ENCODE results near the gene ARHGAP44. TPM values are rescaled to one million over a fixed set of nuclear protein-coding genes. Genes with fewer than 3 reads are reported as not detected.

ARHGAP44 gene
- total and polyA plus RNA-seq, 2 of the 8 experiments (the other 6 are each of a cell fraction or from before 2014, with no cell fraction given) = 6.2 to 22.2 TPM

DNA sequence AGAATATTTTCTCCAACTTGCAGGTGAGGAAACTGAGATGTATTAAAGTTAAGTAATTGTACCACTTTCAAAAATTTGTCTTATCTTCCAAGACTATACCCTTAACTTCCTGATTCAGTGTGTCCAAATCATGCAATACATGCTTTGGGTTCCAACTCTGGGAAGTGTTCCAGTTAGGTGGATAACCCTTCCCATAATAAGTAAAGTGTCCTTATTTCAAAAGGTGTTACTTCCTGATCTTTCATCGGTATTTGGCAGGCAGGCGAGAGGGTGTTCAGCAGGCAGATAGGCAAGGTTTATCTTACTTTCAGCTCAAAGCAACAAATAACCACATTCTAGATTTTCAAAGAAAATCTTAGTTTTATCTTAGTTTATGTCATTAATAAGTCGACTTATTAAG, 46.3 kb upstream of the ARHGAP44 start (continued):
- TF ChIP-seq, protein P1, sequence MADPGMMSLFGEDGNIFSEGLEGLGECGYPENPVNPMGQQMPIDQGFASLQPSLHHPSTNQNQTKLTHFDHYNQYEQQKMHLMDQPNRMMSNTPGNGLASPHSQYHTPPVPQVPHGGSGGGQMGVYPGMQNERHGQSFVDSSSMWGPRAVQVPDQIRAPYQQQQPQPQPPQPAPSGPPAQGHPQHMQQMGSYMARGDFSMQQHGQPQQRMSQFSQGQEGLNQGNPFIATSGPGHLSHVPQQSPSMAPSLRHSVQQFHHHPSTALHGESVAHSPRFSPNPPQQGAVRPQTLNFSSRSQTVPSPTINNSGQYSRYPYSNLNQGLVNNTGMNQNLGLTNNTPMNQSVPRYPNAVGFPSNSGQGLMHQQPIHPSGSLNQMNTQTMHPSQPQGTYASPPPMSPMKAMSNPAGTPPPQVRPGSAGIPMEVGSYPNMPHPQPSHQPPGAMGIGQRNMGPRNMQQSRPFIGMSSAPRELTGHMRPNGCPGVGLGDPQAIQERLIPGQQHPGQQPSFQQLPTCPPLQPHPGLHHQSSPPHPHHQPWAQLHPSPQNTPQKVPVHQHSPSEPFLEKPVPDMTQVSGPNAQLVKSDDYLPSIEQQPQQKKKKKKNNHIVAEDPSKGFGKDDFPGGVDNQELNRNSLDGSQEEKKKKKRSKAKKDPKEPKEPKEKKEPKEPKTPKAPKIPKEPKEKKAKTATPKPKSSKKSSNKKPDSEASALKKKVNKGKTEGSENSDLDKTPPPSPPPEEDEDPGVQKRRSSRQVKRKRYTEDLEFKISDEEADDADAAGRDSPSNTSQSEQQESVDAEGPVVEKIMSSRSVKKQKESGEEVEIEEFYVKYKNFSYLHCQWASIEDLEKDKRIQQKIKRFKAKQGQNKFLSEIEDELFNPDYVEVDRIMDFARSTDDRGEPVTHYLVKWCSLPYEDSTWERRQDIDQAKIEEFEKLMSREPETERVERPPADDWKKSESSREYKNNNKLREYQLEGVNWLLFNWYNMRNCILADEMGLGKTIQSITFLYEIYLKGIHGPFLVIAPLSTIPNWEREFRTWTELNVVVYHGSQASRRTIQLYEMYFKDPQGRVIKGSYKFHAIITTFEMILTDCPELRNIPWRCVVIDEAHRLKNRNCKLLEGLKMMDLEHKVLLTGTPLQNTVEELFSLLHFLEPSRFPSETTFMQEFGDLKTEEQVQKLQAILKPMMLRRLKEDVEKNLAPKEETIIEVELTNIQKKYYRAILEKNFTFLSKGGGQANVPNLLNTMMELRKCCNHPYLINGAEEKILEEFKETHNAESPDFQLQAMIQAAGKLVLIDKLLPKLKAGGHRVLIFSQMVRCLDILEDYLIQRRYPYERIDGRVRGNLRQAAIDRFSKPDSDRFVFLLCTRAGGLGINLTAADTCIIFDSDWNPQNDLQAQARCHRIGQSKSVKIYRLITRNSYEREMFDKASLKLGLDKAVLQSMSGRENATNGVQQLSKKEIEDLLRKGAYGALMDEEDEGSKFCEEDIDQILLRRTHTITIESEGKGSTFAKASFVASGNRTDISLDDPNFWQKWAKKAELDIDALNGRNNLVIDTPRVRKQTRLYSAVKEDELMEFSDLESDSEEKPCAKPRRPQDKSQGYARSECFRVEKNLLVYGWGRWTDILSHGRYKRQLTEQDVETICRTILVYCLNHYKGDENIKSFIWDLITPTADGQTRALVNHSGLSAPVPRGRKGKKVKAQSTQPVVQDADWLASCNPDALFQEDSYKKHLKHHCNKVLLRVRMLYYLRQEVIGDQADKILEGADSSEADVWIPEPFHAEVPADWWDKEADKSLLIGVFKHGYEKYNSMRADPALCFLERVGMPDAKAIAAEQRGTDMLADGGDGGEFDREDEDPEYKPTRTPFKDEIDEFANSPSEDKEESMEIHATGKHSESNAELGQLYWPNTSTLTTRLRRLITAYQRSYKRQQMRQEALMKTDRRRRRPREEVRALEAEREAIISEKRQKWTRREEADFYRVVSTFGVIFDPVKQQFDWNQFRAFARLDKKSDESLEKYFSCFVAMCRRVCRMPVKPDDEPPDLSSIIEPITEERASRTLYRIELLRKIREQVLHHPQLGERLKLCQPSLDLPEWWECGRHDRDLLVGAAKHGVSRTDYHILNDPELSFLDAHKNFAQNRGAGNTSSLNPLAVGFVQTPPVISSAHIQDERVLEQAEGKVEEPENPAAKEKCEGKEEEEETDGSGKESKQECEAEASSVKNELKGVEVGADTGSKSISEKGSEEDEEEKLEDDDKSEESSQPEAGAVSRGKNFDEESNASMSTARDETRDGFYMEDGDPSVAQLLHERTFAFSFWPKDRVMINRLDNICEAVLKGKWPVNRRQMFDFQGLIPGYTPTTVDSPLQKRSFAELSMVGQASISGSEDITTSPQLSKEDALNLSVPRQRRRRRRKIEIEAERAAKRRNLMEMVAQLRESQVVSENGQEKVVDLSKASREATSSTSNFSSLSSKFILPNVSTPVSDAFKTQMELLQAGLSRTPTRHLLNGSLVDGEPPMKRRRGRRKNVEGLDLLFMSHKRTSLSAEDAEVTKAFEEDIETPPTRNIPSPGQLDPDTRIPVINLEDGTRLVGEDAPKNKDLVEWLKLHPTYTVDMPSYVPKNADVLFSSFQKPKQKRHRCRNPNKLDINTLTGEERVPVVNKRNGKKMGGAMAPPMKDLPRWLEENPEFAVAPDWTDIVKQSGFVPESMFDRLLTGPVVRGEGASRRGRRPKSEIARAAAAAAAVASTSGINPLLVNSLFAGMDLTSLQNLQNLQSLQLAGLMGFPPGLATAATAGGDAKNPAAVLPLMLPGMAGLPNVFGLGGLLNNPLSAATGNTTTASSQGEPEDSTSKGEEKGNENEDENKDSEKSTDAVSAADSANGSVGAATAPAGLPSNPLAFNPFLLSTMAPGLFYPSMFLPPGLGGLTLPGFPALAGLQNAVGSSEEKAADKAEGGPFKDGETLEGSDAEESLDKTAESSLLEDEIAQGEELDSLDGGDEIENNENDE (IDR thresholded peaks at IDR 0.05; ENCODE audit: insufficient replicate concordance, low read length) = no peak
- TF ChIP-seq GABPA (IDR thresholded peaks at IDR 0.05; ENCODE audit: borderline replicate concordance, insufficient read depth, low read length) (no peak), CTBP2 (IDR thresholded peaks at IDR 0.05; ENCODE audit: borderline replicate concordance, insufficient read depth, insufficient read length, low read length) (no peak), KDM5A (IDR thresholded peaks at IDR 0.05; ENCODE audit: low read length) (no peak), BRCA1 (IDR thresholded peaks at IDR 0.05; ENCODE audit: low read depth, low read length) (no peak)
- TF ChIP-seq, protein P2, sequence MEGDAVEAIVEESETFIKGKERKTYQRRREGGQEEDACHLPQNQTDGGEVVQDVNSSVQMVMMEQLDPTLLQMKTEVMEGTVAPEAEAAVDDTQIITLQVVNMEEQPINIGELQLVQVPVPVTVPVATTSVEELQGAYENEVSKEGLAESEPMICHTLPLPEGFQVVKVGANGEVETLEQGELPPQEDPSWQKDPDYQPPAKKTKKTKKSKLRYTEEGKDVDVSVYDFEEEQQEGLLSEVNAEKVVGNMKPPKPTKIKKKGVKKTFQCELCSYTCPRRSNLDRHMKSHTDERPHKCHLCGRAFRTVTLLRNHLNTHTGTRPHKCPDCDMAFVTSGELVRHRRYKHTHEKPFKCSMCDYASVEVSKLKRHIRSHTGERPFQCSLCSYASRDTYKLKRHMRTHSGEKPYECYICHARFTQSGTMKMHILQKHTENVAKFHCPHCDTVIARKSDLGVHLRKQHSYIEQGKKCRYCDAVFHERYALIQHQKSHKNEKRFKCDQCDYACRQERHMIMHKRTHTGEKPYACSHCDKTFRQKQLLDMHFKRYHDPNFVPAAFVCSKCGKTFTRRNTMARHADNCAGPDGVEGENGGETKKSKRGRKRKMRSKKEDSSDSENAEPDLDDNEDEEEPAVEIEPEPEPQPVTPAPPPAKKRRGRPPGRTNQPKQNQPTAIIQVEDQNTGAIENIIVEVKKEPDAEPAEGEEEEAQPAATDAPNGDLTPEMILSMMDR (IDR thresholded peaks at IDR 0.05; ENCODE audit: control extremely low read depth in 1 of 3, insufficient read depth in 1 of 3, low read depth in 1 of 3, low read length in 3 of 3) = no peak

Measured in H1 (cell line).